Measurements from ENCODE around the gene MTMR11. TPM values are rescaled to one million over a fixed set of nuclear protein-coding genes. Genes with fewer than 3 reads are reported as not detected.

MTMR11 gene
- total and polyA plus RNA-seq, 7 donors: 10.3 to 85.8 (median 22.5) TPM

- H3K27me3 ChIP-seq: no peaks in the 10 kb centered on the region
- TF ChIP-seq POLR2AphosphoS5 (IDR thresholded peaks at IDR 0.05) (no peak), POLR2A (IDR thresholded peaks at IDR 0.05) (no peak), EP300 (IDR thresholded peaks at IDR 0.05) (no peak), CTCF (IDR thresholded peaks at IDR 0.05) (no peak)
- intact Hi-C loops (cut with DNase I): loop anchor here (2.0 kb wide), 1 partner anchor 36 kb away; no protein-coding TSS in a partner anchor
- peak overlapping the region; percentile 95 to 97 (median 96) for H3K27ac ChIP-seq
- peak overlapping the region; percentile 74 to 94 (median 92) for H3K4me3 ChIP-seq
- no peak for DNase-seq
- peaks cover 37 to 74% (median 46%) of the 10 kb centered on the region in 4 donors for H3K36me3 ChIP-seq
- H3K4me1 ChIP-seq: peaks cover 0 to 39% (median 34%) of the 10 kb centered on the region in 4 donors
- H3K9me3 ChIP-seq: no peaks in the 10 kb centered on the region
- 2 to 3% methylated on average over 10 of the region's 10 CpGs for WGBS, 2 donors
Measured at GRCh38 chr1:149927056-149927562, 9.6 kb downstream of the MTMR11 start.

DNA sequence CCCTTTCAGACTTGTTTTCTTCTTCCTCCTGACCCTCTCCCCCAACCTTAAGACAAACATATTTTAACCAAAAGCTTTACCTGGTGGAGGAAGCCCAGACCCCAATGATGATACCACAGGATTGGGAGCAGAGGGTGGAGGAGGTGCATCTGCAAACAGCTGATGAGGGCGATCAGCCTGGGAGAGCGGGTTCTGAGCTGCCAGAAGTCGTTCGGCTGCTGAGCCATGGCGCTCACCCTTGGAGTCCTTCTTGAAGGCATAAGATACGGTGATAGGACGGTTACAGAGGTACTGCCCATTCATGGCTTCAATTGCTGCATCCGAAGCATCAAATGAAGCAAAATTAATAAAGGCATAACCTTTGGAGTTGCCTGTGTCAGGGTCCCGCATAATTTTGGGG lies 10.4 kb downstream of the MTMR11 start:
- 94 to 95% methylated on average over 9 of the region's 9 CpGs for WGBS, 2 donors
- DNase-seq: no peak
- peak overlapping the region in 1 of 4 donors; percentile 94 for H3K4me3 ChIP-seq
- H3K36me3 ChIP-seq: peaks cover 37 to 66% (median 46%) of the 10 kb centered on the region in 4 donors
- no peak for TF ChIP-seq CTCF (IDR thresholded peaks at IDR 0.05)
- TF ChIP-seq POLR2AphosphoS5 (IDR thresholded peaks at IDR 0.05): no peak
- no peak for TF ChIP-seq EP300 (IDR thresholded peaks at IDR 0.05)
- TF ChIP-seq POLR2A (IDR thresholded peaks at IDR 0.05): no peak
- peaks cover 0 to 39% (median 34%) of the 10 kb centered on the region in 4 donors for H3K4me1 ChIP-seq
- H3K27ac ChIP-seq: no peak overlapping the region
- intact Hi-C loops (cut with DNase I): loop anchor here (2.0 kb wide), 1 partner anchor 35 kb away; no protein-coding TSS in a partner anchor
- H3K27me3 ChIP-seq: no peaks in the 10 kb centered on the region
- no peaks in the 10 kb centered on the region for H3K9me3 ChIP-seq

GRCh38 chr1:149925751-149926150 lies 10.9 kb downstream of the MTMR11 start:
- TF ChIP-seq EP300 (IDR thresholded peaks at IDR 0.05) (no peak), POLR2AphosphoS5 (IDR thresholded peaks at IDR 0.05) (no peak), POLR2A (IDR thresholded peaks at IDR 0.05) (no peak), CTCF (IDR thresholded peaks at IDR 0.05) (no peak)
- H3K36me3 ChIP-seq: peaks cover 37 to 61% (median 46%) of the 10 kb centered on the region in 4 donors

DNA sequence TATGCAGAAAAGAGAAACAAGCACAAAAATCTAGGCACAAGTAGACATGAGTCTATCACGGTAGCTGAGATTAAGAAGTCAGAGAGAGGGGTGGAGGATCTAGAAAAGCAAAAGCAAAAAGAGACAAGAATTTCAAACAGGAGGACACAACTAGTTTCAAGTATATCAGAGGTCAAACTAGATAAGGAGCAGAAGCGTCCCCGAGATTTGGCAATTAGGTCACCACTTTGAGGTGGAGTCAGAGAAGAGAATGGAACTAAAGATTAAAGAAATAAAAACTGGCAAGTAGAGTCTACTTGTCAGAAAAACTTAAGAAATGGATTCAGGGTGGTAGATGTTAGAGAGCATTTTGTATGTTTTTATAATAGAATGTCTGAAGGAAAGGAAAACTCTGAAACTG lies 11.3 kb downstream of the MTMR11 start:
- intact Hi-C loops (cut with DNase I): no loop called here
- Histone ChIP-seq H3K4me3 (no peak overlapping the region), H3K36me3 (peaks cover 37 to 57% (median 46%) of the 10 kb centered on the region in 4 donors), H3K27ac (no peak overlapping the region), H3K4me1 (peaks cover 0 to 39% (median 34%) of the 10 kb centered on the region in 4 donors), H3K9me3 (no peaks in the 10 kb centered on the region), H3K27me3 (no peaks in the 10 kb centered on the region)
- no peak for DNase-seq
- WGBS, 2 donors: 72 to 94% methylated on average over 3 of the region's 3 CpGs
- TF ChIP-seq CTCF (IDR thresholded peaks at IDR 0.05) (no peak), EP300 (IDR thresholded peaks at IDR 0.05) (no peak), POLR2A (IDR thresholded peaks at IDR 0.05) (no peak), POLR2AphosphoS5 (IDR thresholded peaks at IDR 0.05) (no peak)

More at GRCh38 chr1:149925751-149926150, 10.9 kb downstream of the MTMR11 start:
- Histone ChIP-seq H3K4me1 (peaks cover 0 to 39% (median 34%) of the 10 kb centered on the region in 4 donors), H3K27me3 (no peaks in the 10 kb centered on the region), H3K9me3 (no peaks in the 10 kb centered on the region), H3K4me3 (no peak overlapping the region), H3K27ac (no peak overlapping the region)
- 83 to 92% methylated on average over 2 of the region's 2 CpGs for WGBS, 2 donors
- no peak for DNase-seq
- intact Hi-C loops (cut with DNase I): loop anchor here (2.0 kb wide), 1 partner anchor 35 kb away; no protein-coding TSS in a partner anchor

Measured in sigmoid colon (tissue), 7 donors.